ENCODE data around the gene UPB1.
"Not testable (repeated sequence)": the region's sequence is repeated elsewhere in the genome, so short reads cannot be mapped to it uniquely, and the experiment has no call there.

The UPB1 gene

GRCh38 chr22:24506802-24507438 lies 11.8 kb downstream of the UPB1 start:
- DNase-seq = no peak

GRCh38 chr22:24507716-24508115 lies 12.6 kb downstream of the UPB1 start:
- no peak for DNase-seq

- DNase-seq = no peak
Measured at GRCh38 chr22:24510637-24511625, 15.8 kb downstream of the UPB1 start.

- DNase-seq = no peak
Measured at GRCh38 chr22:24512043-24512442, 16.9 kb downstream of the UPB1 start.

- no peak for DNase-seq
Measured at GRCh38 chr22:24513378-24514240, 18.5 kb downstream of the UPB1 start.

GRCh38 chr22:24514241-24515026 lies 19.3 kb downstream of the UPB1 start:
- no peak for DNase-seq

- no peak for DNase-seq
Measured at GRCh38 chr22:24515027-24515338, 19.9 kb downstream of the UPB1 start.

- no peak for DNase-seq
Measured at GRCh38 chr22:24516301-24516737, 21.2 kb downstream of the UPB1 start.

GRCh38 chr22:24517446-24517845 lies 22.3 kb downstream of the UPB1 start:
- DNase-seq = no peak

GRCh38 chr22:24518228-24518627 lies 23.1 kb downstream of the UPB1 start:
- DNase-seq = no peak

GRCh38 chr22:24518771-24519485 lies 23.8 kb downstream of the UPB1 start:
- DNase-seq = no peak

GRCh38 chr22:24519496-24519895 lies 24.4 kb downstream of the UPB1 start:
- no peak for DNase-seq

- no peak for DNase-seq
Measured at GRCh38 chr22:24521791-24522245, 26.7 kb downstream of the UPB1 start.

- DNase-seq = no peak
Measured at GRCh38 chr22:24523873-24524272, 28.7 kb downstream of the UPB1 start.

- peak; percentile 41 for DNase-seq
Measured at GRCh38 chr22:24525416-24526037, 30.4 kb downstream of the UPB1 start.

- no peak for DNase-seq
Measured at GRCh38 chr22:24526191-24526590, 31.1 kb downstream of the UPB1 start.

- DNase-seq = no peak
Measured at GRCh38 chr22:24529898-24530297, 34.8 kb downstream of the UPB1 start.

GRCh38 chr22:24530968-24531367 lies 35.8 kb downstream of the UPB1 start:
- not testable (repeated sequence) for DNase-seq

GRCh38 chr22:24532075-24532474 lies 36.9 kb downstream of the UPB1 start:
- DNase-seq = no peak

- no peak for DNase-seq
Measured at GRCh38 chr22:24535348-24535747, 40.2 kb downstream of the UPB1 start.

GRCh38 chr22:24536089-24536488 lies 41.0 kb downstream of the UPB1 start:
- no peak for DNase-seq

Data from GOT3 (cell line).